ENCODE data around the gene FBXL17.

The FBXL17 gene

GRCh38 chr5:108003178-108003577, 378.7 kb downstream of the FBXL17 start:
- DNase-seq: no peak

GRCh38 chr5:108001222-108001621, 380.7 kb downstream of the FBXL17 start:
- no peak for DNase-seq

- no peak for DNase-seq
Observed at GRCh38 chr5:107997338-107997980, 384.4 kb downstream of the FBXL17 start.

GRCh38 chr5:107993341-107993740, 388.6 kb downstream of the FBXL17 start:
- DNase-seq: no peak

GRCh38 chr5:107990881-107991810, 390.8 kb downstream of the FBXL17 start:
- DNase-seq: no peak

GRCh38 chr5:107985144-107985543, 396.8 kb downstream of the FBXL17 start:
- no peak for DNase-seq

GRCh38 chr5:107982703-107983425, 399.0 kb downstream of the FBXL17 start:
- DNase-seq: no peak

GRCh38 chr5:107980923-107981692, 400.8 kb downstream of the FBXL17 start:
- DNase-seq: no peak

GRCh38 chr5:107979900-107980299, 402.0 kb downstream of the FBXL17 start:
- no peak for DNase-seq

GRCh38 chr5:107979291-107979690, 402.6 kb downstream of the FBXL17 start:
- DNase-seq: no peak

GRCh38 chr5:107977550-107978071, 404.3 kb downstream of the FBXL17 start:
- DNase-seq: no peak

GRCh38 chr5:107975568-107975967, 406.3 kb downstream of the FBXL17 start:
- no peak for DNase-seq

GRCh38 chr5:107971846-107972245, 410.1 kb downstream of the FBXL17 start:
- no peak for DNase-seq

GRCh38 chr5:107969847-107970246, 412.1 kb downstream of the FBXL17 start:
- DNase-seq: no peak

- DNase-seq: no peak
Observed at GRCh38 chr5:107968998-107969397, 412.9 kb downstream of the FBXL17 start.

GRCh38 chr5:107968406-107968843, 413.5 kb downstream of the FBXL17 start:
- no peak for DNase-seq

GRCh38 chr5:107966201-107966600, 415.7 kb downstream of the FBXL17 start:
- DNase-seq: no peak

- DNase-seq: no peak
Observed at GRCh38 chr5:107964722-107965121, 417.2 kb downstream of the FBXL17 start.

- DNase-seq: no peak
Observed at GRCh38 chr5:107959573-107960279, 422.2 kb downstream of the FBXL17 start.

- DNase-seq: peak in 2 of 56 donors; percentile 7 to 8
Observed at GRCh38 chr5:107958861-107959260, 423.0 kb downstream of the FBXL17 start.

Data from nucleus accumbens (tissue), 56 donors.